K562 (cell line): Measurements from ENCODE around the gene ELMOD1. TPM values are rescaled to one million over a fixed set of nuclear protein-coding genes. Genes with fewer than 3 reads are reported as not detected.

Experiments used
- BACH1 ChIP-seq: fragments of 200-800 bp; sonication (Bioruptor generic); IDR thresholded peaks from 2 replicates; pipeline ENCODE4 v1.6.1; 2016; ENCODE audit warnings: missing genetic modification characterization, missing compliant biosample characterization
- BHLHE40 ChIP-seq: IDR thresholded peaks from 2 replicates; pipeline ENCODE4 v1.6.1; 2011; ENCODE audit warnings: low read length, improper control_type of control experiment
- CHD2 ChIP-seq: IDR thresholded peaks from 2 replicates; pipeline ENCODE4 v1.6.1; 2011; ENCODE audit warnings: low read depth, low read length
- EGR1 ChIP-seq: fragments of 450-650 bp; conservative IDR thresholded peaks from 2 replicates; pipeline ENCODE4 v1.6.1; 2017; ENCODE audit warnings: mild to moderate bottlenecking
- HMG20A ChIP-seq: fragments of 450-650 bp; formaldehyde crosslinking; conservative IDR thresholded peaks from 2 replicates; pipeline ENCODE4 v1.4.0; 2020; ENCODE audit warnings: mild to moderate bottlenecking, mixed read lengths
- MAFK ChIP-seq: IDR thresholded peaks from 2 replicates; pipeline ENCODE4 v1.6.1; 2011; ENCODE audit warnings: low read length, improper control_type of control experiment
- SMAD2 ChIP-seq: fragments of 150-350 bp; IDR thresholded peaks from 2 replicates; pipeline ENCODE4 v1.6.1; 2014; ENCODE audit warnings: low read depth, mild to moderate bottlenecking, low read length
- SRF ChIP-seq, 2 experiments: fragments of 250-450, 450-650 bp in 1 of 2; sonication (Bioruptor Pico) in 1 of 2; sonication (generic) in 1 of 2; formaldehyde crosslinking; IDR thresholded peaks; 2 replicates each; pipeline versions ENCODE4 v1.5.0 to v1.5.1; 2020 to 2022; ENCODE audit warnings: mild to moderate bottlenecking in 1 of 2, missing genetic modification reagents in 1 of 2
- SRSF1 ChIP-seq: fragments of 200-400 bp; formaldehyde crosslinking; IDR thresholded peaks from 2 replicates; pipeline ENCODE4 v1.6.1; 2017; ENCODE audit warnings: mild to moderate bottlenecking, low read depth, low read length, moderate library complexity
- TAF1 ChIP-seq: IDR thresholded peaks from 2 replicates; pipeline ENCODE4 v1.6.1; 2011; ENCODE audit warnings: mild to moderate bottlenecking, low read length, moderate library complexity; ENCODE audit not compliant: insufficient read depth, control insufficient read depth, severe bottlenecking; ENCODE audit errors: extremely low read depth
- TEAD2 ChIP-seq: fragments of 450-650 bp; IDR thresholded peaks from 2 replicates; pipeline ENCODE4 v1.6.1; 2016; ENCODE audit warnings: missing genetic modification characterization, control low read depth, missing compliant biosample characterization
- ZNF347 ChIP-seq: fragments of 450-650 bp; formaldehyde crosslinking; IDR thresholded peaks from 2 replicates; pipeline ENCODE4 v1.4.0; 2020; ENCODE audit warnings: low read depth, mild to moderate bottlenecking, moderate library complexity
- ZNF589 ChIP-seq: fragments of 200-800 bp; sonication (Bioruptor generic); IDR thresholded peaks from 2 replicates; pipeline ENCODE4 v1.6.1; 2016; ENCODE audit warnings: low read depth, missing genetic modification characterization, missing compliant biosample characterization
- polyA plus RNA-seq, 8 experiments: library from polyadenylated mRNA; depleted of rRNA in 4 of 8; stranded (reverse) in 5 of 8; unstranded in 3 of 8; fragments of >200 nt; fragmentation: Nextera tagmentation in 2 of 8; fragmentation: Illumina TruSeq in 1 of 8; extraction: Ambion mirVana in 2 of 8; extraction: Trizol in 1 of 8; gene quantifications; 2 replicates each; pipeline versions ENCODE4 v1.2.1 to v1.2.3, GENCODE V29; 2011 to 2014; ENCODE audit warnings: inconsistent platforms in 1 of 8, missing spikeins in 1 of 8
- total RNA-seq, 7 experiments: library from RNA; depleted of rRNA in 6 of 7; stranded (reverse); fragments of >200 nt in 6 of 7; fragmentation: Illumina TruSeq in 2 of 7; extraction: Trizol in 2 of 7; gene quantifications; 2 replicates each; pipeline versions ENCODE4 v1.2.1 to v1.2.3, GENCODE V29; 2011 to 2021; ENCODE audit warnings: low replicate concordance in 1 of 7
- TF ChIP-seq, protein P1 (sequence below): sonication (generic); formaldehyde crosslinking; IDR thresholded peaks from 2 replicates; pipeline ENCODE4 v1.8.0; 2022; ENCODE audit warnings: mild to moderate bottlenecking, missing genetic modification reagents, borderline replicate concordance
- TF ChIP-seq, protein P2 (sequence below): fragments of 250-450 bp; sonication (Bioruptor Pico); IDR thresholded peaks from 2 replicates; pipeline ENCODE4 v1.9.0; 2021; ENCODE audit warnings: mild to moderate bottlenecking, inconsistent platforms
- TF ChIP-seq, protein P3 (sequence below): fragments of 250-450 bp; sonication (Bioruptor Pico); IDR thresholded peaks from 2 replicates; pipeline ENCODE4 v1.4.0; 2020; ENCODE audit warnings: mild to moderate bottlenecking, moderate library complexity, borderline replicate concordance
- TF ChIP-seq, protein P4 (sequence below): sonication (generic); formaldehyde crosslinking; IDR thresholded peaks from 2 replicates; pipeline ENCODE4 v1.8.1; 2022; ENCODE audit warnings: missing genetic modification reagents
- TF ChIP-seq, protein P5 (sequence below): sonication (generic); formaldehyde crosslinking; IDR thresholded peaks from 2 replicates; pipeline ENCODE4 v1.8.0; 2022; ENCODE audit warnings: missing genetic modification reagents, mild to moderate bottlenecking, moderate library complexity, borderline replicate concordance

The ELMOD1 gene
- total and polyA plus RNA-seq, 9 of the 15 experiments (the other 6 are each of a cell fraction or from before 2014, with no cell fraction given), result not detected

DNA sequence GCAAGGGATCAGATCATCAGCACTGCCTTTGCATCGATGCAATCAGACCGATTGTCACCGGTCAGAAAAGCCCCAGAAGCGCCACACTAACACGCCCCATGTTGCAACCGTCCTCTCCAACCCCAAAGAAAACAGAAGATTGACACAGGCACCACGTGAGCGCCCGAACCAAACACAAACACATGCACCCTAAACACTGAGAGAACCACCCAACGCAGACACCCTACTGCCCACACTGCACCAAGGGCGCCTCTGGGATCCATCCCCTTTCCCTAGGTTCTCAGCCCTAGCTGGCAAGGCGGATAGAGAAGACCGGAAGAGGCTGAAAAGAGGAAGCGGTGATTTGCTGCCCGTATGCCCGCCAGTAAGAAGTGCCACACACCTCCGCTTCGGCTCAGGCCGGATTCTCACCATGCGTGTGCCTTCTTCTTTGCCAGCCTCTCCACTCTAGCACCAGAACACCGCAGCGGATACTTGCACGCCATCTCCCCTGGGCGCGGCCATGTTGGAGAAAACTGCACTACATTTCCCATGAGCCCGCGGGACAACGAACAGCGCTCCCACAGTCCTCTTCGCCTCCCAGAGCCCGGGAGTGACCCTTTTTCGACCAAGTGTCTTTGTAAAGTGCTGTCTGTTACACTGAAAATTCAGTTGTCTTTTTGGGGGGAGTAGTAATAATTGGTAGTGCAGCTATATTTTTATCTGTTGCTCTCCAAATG, 25.6 kb upstream of the ELMOD1 start, which contains the start of gene ALKBH8 (continued):
- TF ChIP-seq, protein P1, sequence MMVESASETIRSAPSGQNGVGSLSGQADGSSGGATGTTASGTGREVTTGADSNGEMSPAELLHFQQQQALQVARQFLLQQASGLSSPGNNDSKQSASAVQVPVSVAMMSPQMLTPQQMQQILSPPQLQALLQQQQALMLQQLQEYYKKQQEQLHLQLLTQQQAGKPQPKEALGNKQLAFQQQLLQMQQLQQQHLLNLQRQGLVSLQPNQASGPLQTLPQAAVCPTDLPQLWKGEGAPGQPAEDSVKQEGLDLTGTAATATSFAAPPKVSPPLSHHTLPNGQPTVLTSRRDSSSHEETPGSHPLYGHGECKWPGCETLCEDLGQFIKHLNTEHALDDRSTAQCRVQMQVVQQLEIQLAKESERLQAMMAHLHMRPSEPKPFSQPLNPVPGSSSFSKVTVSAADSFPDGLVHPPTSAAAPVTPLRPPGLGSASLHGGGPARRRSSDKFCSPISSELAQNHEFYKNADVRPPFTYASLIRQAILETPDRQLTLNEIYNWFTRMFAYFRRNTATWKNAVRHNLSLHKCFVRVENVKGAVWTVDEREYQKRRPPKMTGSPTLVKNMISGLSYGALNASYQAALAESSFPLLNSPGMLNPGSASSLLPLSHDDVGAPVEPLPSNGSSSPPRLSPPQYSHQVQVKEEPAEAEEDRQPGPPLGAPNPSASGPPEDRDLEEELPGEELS (CRISPR knock-in tag), result no peak
- TF ChIP-seq ZNF589 (CRISPR knock-in tag), result peak; percentile 59; the same call in 1 of the 2 replicates
- TF ChIP-seq CHD2, result no peak
- TF ChIP-seq MAFK, result no peak
- TF ChIP-seq, protein P2, sequence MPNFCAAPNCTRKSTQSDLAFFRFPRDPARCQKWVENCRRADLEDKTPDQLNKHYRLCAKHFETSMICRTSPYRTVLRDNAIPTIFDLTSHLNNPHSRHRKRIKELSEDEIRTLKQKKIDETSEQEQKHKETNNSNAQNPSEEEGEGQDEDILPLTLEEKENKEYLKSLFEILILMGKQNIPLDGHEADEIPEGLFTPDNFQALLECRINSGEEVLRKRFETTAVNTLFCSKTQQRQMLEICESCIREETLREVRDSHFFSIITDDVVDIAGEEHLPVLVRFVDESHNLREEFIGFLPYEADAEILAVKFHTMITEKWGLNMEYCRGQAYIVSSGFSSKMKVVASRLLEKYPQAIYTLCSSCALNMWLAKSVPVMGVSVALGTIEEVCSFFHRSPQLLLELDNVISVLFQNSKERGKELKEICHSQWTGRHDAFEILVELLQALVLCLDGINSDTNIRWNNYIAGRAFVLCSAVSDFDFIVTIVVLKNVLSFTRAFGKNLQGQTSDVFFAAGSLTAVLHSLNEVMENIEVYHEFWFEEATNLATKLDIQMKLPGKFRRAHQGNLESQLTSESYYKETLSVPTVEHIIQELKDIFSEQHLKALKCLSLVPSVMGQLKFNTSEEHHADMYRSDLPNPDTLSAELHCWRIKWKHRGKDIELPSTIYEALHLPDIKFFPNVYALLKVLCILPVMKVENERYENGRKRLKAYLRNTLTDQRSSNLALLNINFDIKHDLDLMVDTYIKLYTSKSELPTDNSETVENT (CRISPR knock-in tag), result peak; percentile 50; the same call in 1 of the 2 replicates
- no peak for TF ChIP-seq EGR1
- TF ChIP-seq ZNF347 (CRISPR knock-in tag), result no peak
- TF ChIP-seq SRF (CRISPR knock-in tag; IDR thresholded peaks at IDR 0.05), result peak in 1 of 2 experiments; percentile 22; a peak in 1 of 4 replicates
- no peak for TF ChIP-seq HMG20A (CRISPR knock-in tag)
- TF ChIP-seq TAF1, result peak; percentile 63
- TF ChIP-seq SMAD2, result no peak
- TF ChIP-seq BHLHE40, result no peak; the same call in 1 of the 2 replicates
- no peak for TF ChIP-seq TEAD2 (tag)
- TF ChIP-seq, protein P3, sequence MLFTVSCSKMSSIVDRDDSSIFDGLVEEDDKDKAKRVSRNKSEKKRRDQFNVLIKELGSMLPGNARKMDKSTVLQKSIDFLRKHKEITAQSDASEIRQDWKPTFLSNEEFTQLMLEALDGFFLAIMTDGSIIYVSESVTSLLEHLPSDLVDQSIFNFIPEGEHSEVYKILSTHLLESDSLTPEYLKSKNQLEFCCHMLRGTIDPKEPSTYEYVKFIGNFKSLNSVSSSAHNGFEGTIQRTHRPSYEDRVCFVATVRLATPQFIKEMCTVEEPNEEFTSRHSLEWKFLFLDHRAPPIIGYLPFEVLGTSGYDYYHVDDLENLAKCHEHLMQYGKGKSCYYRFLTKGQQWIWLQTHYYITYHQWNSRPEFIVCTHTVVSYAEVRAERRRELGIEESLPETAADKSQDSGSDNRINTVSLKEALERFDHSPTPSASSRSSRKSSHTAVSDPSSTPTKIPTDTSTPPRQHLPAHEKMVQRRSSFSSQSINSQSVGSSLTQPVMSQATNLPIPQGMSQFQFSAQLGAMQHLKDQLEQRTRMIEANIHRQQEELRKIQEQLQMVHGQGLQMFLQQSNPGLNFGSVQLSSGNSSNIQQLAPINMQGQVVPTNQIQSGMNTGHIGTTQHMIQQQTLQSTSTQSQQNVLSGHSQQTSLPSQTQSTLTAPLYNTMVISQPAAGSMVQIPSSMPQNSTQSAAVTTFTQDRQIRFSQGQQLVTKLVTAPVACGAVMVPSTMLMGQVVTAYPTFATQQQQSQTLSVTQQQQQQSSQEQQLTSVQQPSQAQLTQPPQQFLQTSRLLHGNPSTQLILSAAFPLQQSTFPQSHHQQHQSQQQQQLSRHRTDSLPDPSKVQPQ (CRISPR knock-in tag), result no peak
- TF ChIP-seq, protein P4, sequence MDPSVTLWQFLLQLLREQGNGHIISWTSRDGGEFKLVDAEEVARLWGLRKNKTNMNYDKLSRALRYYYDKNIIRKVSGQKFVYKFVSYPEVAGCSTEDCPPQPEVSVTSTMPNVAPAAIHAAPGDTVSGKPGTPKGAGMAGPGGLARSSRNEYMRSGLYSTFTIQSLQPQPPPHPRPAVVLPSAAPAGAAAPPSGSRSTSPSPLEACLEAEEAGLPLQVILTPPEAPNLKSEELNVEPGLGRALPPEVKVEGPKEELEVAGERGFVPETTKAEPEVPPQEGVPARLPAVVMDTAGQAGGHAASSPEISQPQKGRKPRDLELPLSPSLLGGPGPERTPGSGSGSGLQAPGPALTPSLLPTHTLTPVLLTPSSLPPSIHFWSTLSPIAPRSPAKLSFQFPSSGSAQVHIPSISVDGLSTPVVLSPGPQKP, result no peak
- TF ChIP-seq SRSF1, result no peak
- TF ChIP-seq, protein P5, sequence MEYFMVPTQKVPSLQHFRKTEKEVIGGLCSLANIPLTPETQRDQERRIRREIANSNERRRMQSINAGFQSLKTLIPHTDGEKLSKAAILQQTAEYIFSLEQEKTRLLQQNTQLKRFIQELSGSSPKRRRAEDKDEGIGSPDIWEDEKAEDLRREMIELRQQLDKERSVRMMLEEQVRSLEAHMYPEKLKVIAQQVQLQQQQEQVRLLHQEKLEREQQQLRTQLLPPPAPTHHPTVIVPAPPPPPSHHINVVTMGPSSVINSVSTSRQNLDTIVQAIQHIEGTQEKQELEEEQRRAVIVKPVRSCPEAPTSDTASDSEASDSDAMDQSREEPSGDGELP (CRISPR knock-in tag), result peak; percentile 47; the same call in 1 of the 2 replicates
- no peak; the same call in 1 of the 2 replicates for TF ChIP-seq BACH1 (tag)
